ENCODE measurements around the gene ETF1.
A peak's percentile ranks its signal among the peaks of the same experiment; 100 is the strongest.

The ETF1 gene

GRCh38 chr5:138463419-138464007, 79.5 kb downstream of the ETF1 start:
- DNase-seq (ENCODE audit: low read depth), result no peak

GRCh38 chr5:138461343-138462125, 81.5 kb downstream of the ETF1 start:
- peak; percentile 43 for DNase-seq (ENCODE audit: low read depth)

DNA sequence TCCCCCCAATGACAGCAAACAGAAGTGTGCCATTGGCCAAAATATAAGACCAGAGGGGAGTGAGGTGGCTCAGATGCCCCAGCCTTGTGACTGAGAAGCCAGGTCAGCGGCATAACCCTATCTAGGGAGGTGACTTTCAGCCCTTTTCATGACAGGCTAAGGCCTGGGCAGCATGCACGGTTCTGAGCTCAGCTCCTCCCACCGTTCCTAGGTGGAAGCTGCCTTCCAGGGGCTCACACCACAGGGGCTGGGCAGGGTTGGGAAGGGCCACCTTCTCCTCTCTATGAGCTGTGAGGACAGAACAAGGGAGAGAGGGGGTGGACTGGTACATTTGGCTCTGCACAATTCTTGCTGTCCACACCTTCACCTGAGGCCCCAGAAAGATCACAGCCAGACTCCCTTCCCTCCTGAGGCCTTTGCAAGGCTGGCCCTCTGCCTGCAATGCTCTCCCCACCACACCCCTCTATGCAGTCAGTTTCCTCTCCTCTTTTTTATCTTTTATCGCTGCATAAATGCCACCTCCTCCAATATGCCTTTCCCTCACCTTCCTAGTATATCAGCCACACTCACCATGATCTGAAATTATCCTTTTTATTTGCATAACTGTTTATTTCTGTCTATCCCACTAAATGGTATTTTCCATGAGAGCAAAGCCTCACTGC, 82.9 kb downstream of the ETF1 start:
- no peak for DNase-seq (ENCODE audit: low read depth)

- no peak for DNase-seq (ENCODE audit: low read depth)
These were observed 83.6 kb downstream of the ETF1 start for GRCh38 chr5:138459311-138459933.

DNA sequence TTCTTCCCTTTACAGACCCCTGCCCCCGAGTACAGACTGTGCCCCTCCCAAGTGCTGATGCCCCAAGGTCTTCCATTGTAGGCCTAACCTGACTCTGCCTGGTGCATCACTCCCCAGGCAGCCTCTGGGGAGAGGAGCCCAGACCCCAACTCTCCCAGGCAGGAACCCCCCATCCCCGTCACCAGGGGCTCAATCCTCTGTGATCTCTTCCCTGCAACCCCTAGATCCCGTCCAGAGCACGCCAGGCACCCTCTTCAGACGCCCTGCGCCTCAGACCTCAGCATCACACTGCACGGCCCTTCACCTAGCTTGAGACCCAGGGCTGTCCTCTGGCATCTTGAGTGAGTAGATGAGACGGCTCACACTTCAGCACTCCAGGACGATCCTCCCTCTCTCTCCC, 84.2 kb downstream of the ETF1 start:
- no peak for DNase-seq (ENCODE audit: low read depth)

DNA sequence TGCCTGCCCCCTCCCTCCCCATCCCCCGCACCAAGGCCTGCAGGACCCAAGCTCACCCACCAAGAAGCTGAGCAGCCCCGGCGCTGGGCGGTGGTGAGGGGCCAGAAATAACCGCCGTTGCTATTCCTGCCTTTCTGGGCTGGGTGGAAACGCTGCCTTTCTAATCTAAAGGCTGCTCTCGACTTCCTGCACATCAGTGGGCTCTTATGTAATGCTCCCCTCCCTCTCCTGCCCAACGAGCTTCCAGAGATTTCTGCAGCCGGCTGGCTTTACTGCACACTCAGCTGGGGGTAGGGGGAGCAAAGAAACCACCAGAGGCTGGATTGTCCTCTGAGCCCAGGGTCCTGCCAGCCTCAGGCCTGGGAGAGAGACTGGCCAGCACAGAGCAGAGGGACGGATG, 84.7 kb downstream of the ETF1 start:
- no peak for DNase-seq (ENCODE audit: low read depth)

DNA sequence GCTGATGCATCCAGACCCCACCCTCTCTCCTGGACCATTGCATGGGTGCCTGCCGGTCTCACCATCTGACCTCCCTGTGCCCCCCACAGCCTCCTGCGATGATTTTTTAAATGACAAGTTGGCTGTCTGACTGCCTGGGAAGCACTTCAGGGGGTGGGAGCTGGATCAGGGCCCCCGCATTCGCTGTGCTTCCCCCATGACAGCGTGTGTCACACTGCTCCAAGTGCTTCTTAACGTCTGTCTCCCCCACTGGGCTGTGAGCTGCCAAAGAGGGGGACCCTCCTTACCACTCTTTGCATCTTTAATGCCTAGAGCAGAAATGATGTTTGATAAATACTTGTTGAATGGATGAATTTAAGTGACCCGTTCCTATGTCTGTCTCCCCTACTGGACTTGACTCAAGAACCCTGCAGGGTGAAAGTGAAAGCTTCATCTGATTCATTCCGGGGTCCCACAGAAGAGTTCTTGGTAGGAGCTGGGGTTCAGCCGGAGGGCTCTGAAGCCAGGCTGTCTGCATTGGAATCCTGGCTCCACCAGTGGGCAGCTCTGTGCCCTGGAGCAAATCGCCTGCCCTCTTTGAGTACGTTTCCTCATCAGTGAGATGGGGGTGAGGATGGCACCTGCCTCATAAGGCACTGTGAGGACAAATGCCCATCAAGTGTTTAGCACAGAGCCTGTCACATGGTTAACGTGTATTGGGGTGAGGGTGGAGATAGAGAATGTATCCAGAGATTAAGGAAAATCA, 85.3 kb downstream of the ETF1 start:
- no peak for DNase-seq (ENCODE audit: low read depth)
